ENCODE data around the gene CARD19.

The CARD19 gene

GRCh38 chr9:93120846-93121315 is 24.9 kb downstream of the CARD19 start:
- DNase-seq (ENCODE audit: low spot score) = no peak

- DNase-seq (ENCODE audit: low spot score) = no peak
These were observed 25.6 kb downstream of the CARD19 start for GRCh38 chr9:93121316-93122241.

- no peak for DNase-seq (ENCODE audit: low spot score)
These were observed 26.8 kb downstream of the CARD19 start for GRCh38 chr9:93122721-93123221.

- DNase-seq (ENCODE audit: low spot score) = no peak
These were observed 27.7 kb downstream of the CARD19 start for GRCh38 chr9:93123561-93124283.

- DNase-seq (ENCODE audit: low spot score) = no peak
These were observed 28.8 kb downstream of the CARD19 start for GRCh38 chr9:93124793-93125192.

- no peak for DNase-seq (ENCODE audit: low spot score)
These were observed 29.4 kb downstream of the CARD19 start for GRCh38 chr9:93125331-93125894.

- no peak for DNase-seq (ENCODE audit: low spot score)
These were observed 30.2 kb downstream of the CARD19 start for GRCh38 chr9:93126151-93126781.

- DNase-seq (ENCODE audit: low spot score) = no peak
These were observed 30.9 kb downstream of the CARD19 start for GRCh38 chr9:93126825-93127368.

- no peak for DNase-seq (ENCODE audit: low spot score)
These were observed 31.4 kb downstream of the CARD19 start for GRCh38 chr9:93127395-93127911.

GRCh38 chr9:93128011-93128714 is 32.1 kb downstream of the CARD19 start:
- DNase-seq (ENCODE audit: low spot score) = no peak

GRCh38 chr9:93128715-93129224 is 32.8 kb downstream of the CARD19 start:
- DNase-seq (ENCODE audit: low spot score) = no peak

- DNase-seq (ENCODE audit: low spot score) = no peak
These were observed 33.3 kb downstream of the CARD19 start for GRCh38 chr9:93129286-93129685.

- DNase-seq (ENCODE audit: low spot score) = no peak
These were observed 33.9 kb downstream of the CARD19 start for GRCh38 chr9:93129691-93130500.

GRCh38 chr9:93130861-93131481 is 35.0 kb downstream of the CARD19 start:
- DNase-seq (ENCODE audit: low spot score) = no peak

GRCh38 chr9:93131599-93132286 is 35.7 kb downstream of the CARD19 start:
- DNase-seq (ENCODE audit: low spot score) = no peak

- DNase-seq (ENCODE audit: low spot score) = no peak
These were observed 36.4 kb downstream of the CARD19 start for GRCh38 chr9:93132287-93132927.

GRCh38 chr9:93132946-93133680 is 37.1 kb downstream of the CARD19 start:
- DNase-seq (ENCODE audit: low spot score) = no peak

- DNase-seq (ENCODE audit: low spot score) = peak; percentile 68
These were observed 37.6 kb downstream of the CARD19 start for GRCh38 chr9:93133681-93134014.
